Gastrocnemius medialis (tissue), 4 donors: ENCODE measurements around the gene EEPD1. TPM values are rescaled to one million over a fixed set of nuclear protein-coding genes. Genes with fewer than 3 reads are reported as not detected.
"Not testable (repeated sequence)": the region's sequence is repeated elsewhere in the genome, so short reads cannot be mapped to it uniquely, and the experiment has no call there.

Experiments
- ATAC-seq, 2 donors: fragments of 150-250 bp; one replicate each; pipeline ENCODE4 v1.9.1; 2016
- DNase-seq, 2 donors: peaks; one replicate each; pipeline ENCODE4 v3.0.0-alpha.2; 2019
- H3K27ac ChIP-seq, 4 donors: fragments of 200-600 bp; sonication (generic); 1 replicate in 1 of 4; 2 replicates in 3 of 4; pipeline ENCODE4 v1.5.1; 2016 to 2018; ENCODE audit warnings: mild to moderate bottlenecking in 2 of 4, moderate library complexity in 1 of 4
- H3K27me3 ChIP-seq, 3 donors: fragments of 200-600 bp; sonication (generic) in 2 of 3; 1 replicate in 1 of 3; 2 replicates in 2 of 3; pipeline versions ENCODE4 v1.5.1 to v1.6.0; 2016 to 2019; ENCODE audit warnings: mild to moderate bottlenecking in 1 of 3, moderate library complexity in 1 of 3
- H3K36me3 ChIP-seq, 2 donors: fragments of 200-600 bp; sonication (generic) in 1 of 2; one replicate each; pipeline ENCODE4 v1.5.1; 2017 to 2018
- H3K4me1 ChIP-seq, 2 donors: fragments of 200-600 bp; sonication (generic) in 1 of 2; one replicate each; pipeline ENCODE4 v1.5.1; 2016 to 2017; ENCODE audit warnings: mild to moderate bottlenecking in 2 of 2
- H3K4me3 ChIP-seq, 4 donors: fragments of 200-600 bp; sonication (generic) in 3 of 4; 1 replicate in 1 of 4; 2 replicates in 3 of 4; pipeline ENCODE4 v1.5.1; 2016 to 2019; ENCODE audit warnings: mild to moderate bottlenecking in 2 of 4
- H3K9me3 ChIP-seq, 3 donors: fragments of 200-600 bp; sonication (generic) in 2 of 3; 1 replicate in 1 of 3; 2 replicates in 2 of 3; pipeline ENCODE4 v1.5.1; 2016 to 2019
- CTCF ChIP-seq, 5 experiments: fragments of 450-650 bp in 3 of 5; fragments of 200-600 bp in 2 of 5; sonication (generic) in 2 of 5; IDR thresholded peaks in 4 of 5; conservative IDR thresholded peaks in 1 of 5; 1 replicate in 4 of 5; 2 replicates in 1 of 5; pipeline ENCODE4 v1.5.1; 2016 to 2019; ENCODE audit warnings: antibody characterized with exemption in 5 of 5, mild to moderate bottlenecking in 3 of 5, moderate library complexity in 3 of 5
- POLR2A ChIP-seq, 2 donors: fragments of 450-650 bp; IDR thresholded peaks; one replicate each; pipeline ENCODE4 v1.6.1; 2017; ENCODE audit warnings: antibody characterized with exemption in 2 of 2, mild to moderate bottlenecking in 2 of 2, moderate library complexity in 2 of 2
- in situ Hi-C, 4 donors: fragments of 200-750 bp; cut with MboI; loops; one replicate each; pipeline versions ENCODE4 v1.15.0 to v1.8.0; 2017; ENCODE audit warnings: low sequenced_read_pairs in 4 of 4
- intact Hi-C: fragments of 100-400 bp; cut with DNase I; formaldehyde crosslinking; loops from one replicate; pipeline ENCODE4 v1.15.1; 2023; ENCODE audit warnings: low total_unique reads
- total RNA-seq, 4 donors: library from RNA; depleted of rRNA; stranded (reverse); fragments of >200 nt; gene quantifications; one replicate each; pipeline versions ENCODE4 v1.1.0 to v1.2.3, GENCODE V29; 2016

The EEPD1 gene
- total RNA-seq, 4 donors from 2014 or later, result 41.0 to 68.5 (median 61.3) TPM

- Histone ChIP-seq H3K27ac (no peak overlapping the region), H3K27me3 (no peaks in the 10 kb centered on the region), H3K36me3 (no peaks in the 10 kb centered on the region), H3K4me3 (no peak overlapping the region), H3K4me1 (no peaks in the 10 kb centered on the region), H3K9me3 (no peaks in the 10 kb centered on the region)
- no peak for TF ChIP-seq POLR2A (IDR thresholded peaks at IDR 0.05)
- no peak for TF ChIP-seq CTCF (IDR thresholded peaks at IDR 0.05 in 4 of 5, conservative IDR thresholded peaks at IDR 0.05 in 1 of 5)
- in situ Hi-C loops, result no loop called here
- intact Hi-C loops, result loop anchor here (5.0 kb wide), 1 partner anchor 400 kb away; no protein-coding TSS in a partner anchor
- ATAC-seq, result no peak
- DNase-seq, result no peak
Measured at GRCh38 chr7:36317276-36317675, 164.2 kb downstream of the EEPD1 start.

GRCh38 chr7:36318116-36318515, 165.1 kb downstream of the EEPD1 start:
- no peak overlapping the region for H3K27ac ChIP-seq
- H3K4me3 ChIP-seq, result no peak overlapping the region
- ATAC-seq (no peak), DNase-seq (no peak)
- H3K9me3 ChIP-seq, result no peaks in the 10 kb centered on the region
- TF ChIP-seq POLR2A (IDR thresholded peaks at IDR 0.05), result no peak
- TF ChIP-seq CTCF (IDR thresholded peaks at IDR 0.05 in 4 of 5, conservative IDR thresholded peaks at IDR 0.05 in 1 of 5), result no peak
- intact Hi-C loops (loop anchor here (5.0 kb wide), 1 partner anchor 401 kb away; no protein-coding TSS in a partner anchor), in situ Hi-C loops (no loop called here)
- no peaks in the 10 kb centered on the region for H3K36me3 ChIP-seq
- H3K27me3 ChIP-seq, result no peaks in the 10 kb centered on the region
- no peaks in the 10 kb centered on the region for H3K4me1 ChIP-seq

GRCh38 chr7:36321284-36321683, 168.2 kb downstream of the EEPD1 start:
- H3K27me3 ChIP-seq, intact Hi-C loops, H3K4me3 ChIP-seq, ATAC-seq, H3K36me3 ChIP-seq, DNase-seq, in situ Hi-C loops, H3K4me1 ChIP-seq, H3K27ac ChIP-seq, H3K9me3 ChIP-seq: not testable (repeated sequence)

- ATAC-seq, result no peak
- Histone ChIP-seq H3K36me3 (no peaks in the 10 kb centered on the region), H3K27ac (no peak overlapping the region), H3K4me3 (no peak overlapping the region), H3K27me3 (no peaks in the 10 kb centered on the region), H3K9me3 (peaks cover 0 to 4% (median 0%) of the 10 kb centered on the region in 3 donors), H3K4me1 (no peaks in the 10 kb centered on the region)
- no peak for TF ChIP-seq CTCF (IDR thresholded peaks at IDR 0.05 in 4 of 5, conservative IDR thresholded peaks at IDR 0.05 in 1 of 5)
- no peak for TF ChIP-seq POLR2A (IDR thresholded peaks at IDR 0.05)
- intact Hi-C loops (no loop called here), in situ Hi-C loops (loop anchor here in 1 of 4 donors (25.0 kb wide), 1 partner anchor 624 kb away; no protein-coding TSS in a partner anchor)
- no peak for DNase-seq
Measured at GRCh38 chr7:36336390-36336789, 183.3 kb downstream of the EEPD1 start.

GRCh38 chr7:36338256-36338655, 185.2 kb downstream of the EEPD1 start:
- intact Hi-C loops, result no loop called here
- Histone ChIP-seq H3K27ac (no peak overlapping the region), H3K27me3 (no peaks in the 10 kb centered on the region), H3K36me3 (no peaks in the 10 kb centered on the region), H3K4me3 (no peak overlapping the region), H3K9me3 (no peaks in the 10 kb centered on the region), H3K4me1 (no peaks in the 10 kb centered on the region)
- TF ChIP-seq CTCF (IDR thresholded peaks at IDR 0.05 in 4 of 5, conservative IDR thresholded peaks at IDR 0.05 in 1 of 5) (no peak), POLR2A (IDR thresholded peaks at IDR 0.05) (no peak)
- DNase-seq, result no peak
- in situ Hi-C loops, result loop anchor here in 1 of 4 donors (25.0 kb wide), 1 partner anchor 626 kb away; no protein-coding TSS in a partner anchor
- ATAC-seq, result no peak
